SW 1271 (cell line): ENCODE data around the gene ATP6AP2.
"Not testable (repeated sequence)": the region's sequence is repeated elsewhere in the genome, so short reads cannot be mapped to it uniquely, and the experiment has no call there.

ENCODE experiments used
- DNase-seq, 2 experiments: peaks; one replicate each; lab custom pipeline; 2025; lab: John Stamatoyannopoulos, UW

Gene ATP6AP2

DNA sequence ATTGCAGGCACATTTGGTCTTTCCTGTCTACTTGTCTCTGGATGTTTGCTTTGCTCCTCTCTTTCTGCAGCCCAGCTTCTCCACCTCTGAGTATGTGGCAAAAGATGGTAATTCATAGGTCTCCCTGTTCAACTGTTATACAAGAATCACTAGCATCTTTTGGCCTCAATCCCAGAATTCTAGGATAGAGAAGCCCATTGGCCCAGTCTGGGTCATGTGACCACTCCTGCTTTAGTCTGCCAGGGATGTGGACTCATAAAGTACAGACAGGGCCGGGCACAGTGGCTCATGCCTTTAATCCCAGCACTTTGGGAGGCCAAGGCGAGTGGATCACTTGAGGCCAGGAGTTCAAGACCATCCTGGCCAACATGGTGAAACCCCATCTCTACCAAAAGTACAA lies 5.4 kb upstream of the ATP6AP2 start:
- DNase-seq: not testable (repeated sequence)

DNA sequence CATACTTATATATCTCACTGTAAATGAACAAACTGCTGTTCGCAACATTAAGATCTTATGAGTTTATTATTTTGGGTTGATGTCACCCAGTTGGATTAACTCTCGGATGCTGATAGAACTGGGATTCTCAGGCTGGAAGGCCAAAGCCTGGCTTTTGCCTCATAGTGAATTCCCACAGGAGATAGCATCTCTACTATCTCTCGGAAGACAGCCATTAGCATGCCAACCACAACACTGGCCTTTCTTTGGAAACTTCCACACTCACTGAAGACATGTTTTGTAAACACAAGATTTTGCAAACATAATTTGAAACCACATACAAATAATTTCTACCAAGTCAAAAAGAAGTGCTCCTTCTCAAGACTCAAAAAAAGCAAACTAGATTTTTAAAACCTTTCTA lies 4.5 kb upstream of the ATP6AP2 start:
- DNase-seq: no peak

DNA sequence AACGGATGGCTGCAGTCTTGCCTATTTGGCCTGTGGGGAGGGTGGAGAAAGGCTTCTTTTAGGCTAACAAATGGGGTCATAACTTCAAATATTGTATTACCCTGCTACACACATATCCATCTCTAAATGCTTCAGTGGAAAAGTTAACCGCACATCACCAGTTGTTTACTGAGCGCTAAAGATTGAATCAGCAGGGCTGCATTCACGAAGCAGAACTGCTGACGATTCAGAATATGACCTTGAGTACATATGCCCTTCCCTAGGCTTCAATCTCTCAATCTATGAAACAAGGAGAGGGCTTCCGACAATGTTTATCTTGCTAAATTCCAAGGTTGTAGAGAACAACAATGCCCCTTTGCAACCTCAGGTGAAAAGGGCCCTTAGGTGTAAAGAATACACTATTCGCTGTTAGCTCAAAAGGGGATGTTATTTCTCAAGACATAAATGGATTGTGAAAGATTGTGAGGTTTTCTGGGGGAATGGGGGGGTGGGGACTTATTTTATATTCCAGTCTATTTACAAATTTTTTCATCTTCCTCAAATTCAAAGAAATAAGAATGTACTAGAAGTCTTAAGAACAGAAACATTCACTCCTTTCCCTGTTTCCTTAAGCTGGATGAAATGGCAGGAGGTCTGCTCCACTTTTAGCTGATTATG lies 2.6 kb upstream of the ATP6AP2 start:
- DNase-seq: no peak

DNA sequence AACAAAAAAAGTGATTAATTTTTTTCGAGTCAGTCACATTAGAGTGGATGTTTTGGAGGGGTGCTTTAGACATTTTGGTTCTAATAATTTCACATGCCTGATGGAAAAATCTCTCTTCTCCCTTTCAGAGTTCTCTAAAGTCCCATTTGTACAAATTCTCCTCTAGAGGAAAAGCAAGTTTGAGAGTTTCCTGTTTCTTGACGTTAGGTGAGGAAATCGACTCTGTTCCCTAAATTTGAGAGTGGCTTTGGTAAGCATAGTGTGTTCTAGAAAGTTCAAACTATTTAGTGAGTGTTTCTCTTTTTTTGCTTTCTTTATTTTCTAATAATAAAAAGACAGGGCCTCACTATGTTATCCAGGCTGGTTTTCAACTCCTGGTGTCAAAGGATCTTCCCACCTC lies 1.6 kb upstream of the ATP6AP2 start:
- DNase-seq: no peak

- no peak for DNase-seq
Measured at GRCh38 chrX:40579900-40580536, 752 bp upstream of the ATP6AP2 start.

DNA sequence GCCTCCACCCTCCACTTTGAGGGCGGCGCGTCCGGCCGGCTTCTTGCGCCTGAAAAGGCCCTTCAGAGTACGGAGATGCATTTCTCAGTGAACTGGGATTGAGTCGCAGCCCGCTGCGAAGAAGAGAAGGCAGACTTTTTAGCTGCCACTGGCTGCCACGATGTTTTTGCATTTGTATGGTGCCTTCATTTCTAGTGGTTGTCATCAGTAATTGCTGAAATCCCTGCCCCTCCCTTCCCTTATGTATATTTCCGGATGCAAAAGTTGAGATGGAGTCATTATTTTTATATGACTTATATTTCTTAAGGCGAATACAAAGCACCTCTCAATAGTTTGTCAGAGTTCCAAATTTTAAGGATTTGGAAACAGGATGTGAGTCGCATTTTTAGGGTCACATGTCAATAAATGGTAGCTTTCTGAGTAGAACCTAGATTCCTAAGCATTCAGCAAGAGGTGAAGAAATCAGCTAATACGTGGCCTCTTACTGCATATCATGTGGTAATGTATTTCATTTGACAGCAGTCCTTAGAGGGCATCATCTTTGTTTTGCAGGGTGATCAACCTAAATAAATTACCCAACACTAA lies 658 bp downstream of the ATP6AP2 start:
- DNase-seq: no peak

GRCh38 chrX:40582178-40582577 lies 1.4 kb downstream of the ATP6AP2 start:
- not testable (repeated sequence) for DNase-seq

DNA sequence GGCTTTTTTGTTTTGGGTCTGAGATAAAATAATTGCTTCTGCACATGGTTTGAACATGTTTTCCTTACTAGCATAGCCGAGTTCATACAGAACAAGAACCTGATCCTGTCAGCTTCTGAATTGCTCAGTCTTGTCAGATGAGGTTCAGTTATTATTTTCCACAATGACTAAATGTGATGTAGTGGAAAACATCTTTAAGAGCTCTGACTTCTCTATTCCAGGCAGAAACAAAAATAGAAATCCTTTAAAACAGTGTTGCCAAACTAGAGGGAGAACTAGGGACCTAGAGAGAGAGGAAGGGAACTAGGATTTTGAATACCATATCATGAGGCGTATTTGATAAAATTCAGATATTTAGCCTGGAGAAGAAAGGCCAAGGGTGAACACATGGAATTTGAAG lies 2.0 kb downstream of the ATP6AP2 start:
- DNase-seq: no peak

DNA sequence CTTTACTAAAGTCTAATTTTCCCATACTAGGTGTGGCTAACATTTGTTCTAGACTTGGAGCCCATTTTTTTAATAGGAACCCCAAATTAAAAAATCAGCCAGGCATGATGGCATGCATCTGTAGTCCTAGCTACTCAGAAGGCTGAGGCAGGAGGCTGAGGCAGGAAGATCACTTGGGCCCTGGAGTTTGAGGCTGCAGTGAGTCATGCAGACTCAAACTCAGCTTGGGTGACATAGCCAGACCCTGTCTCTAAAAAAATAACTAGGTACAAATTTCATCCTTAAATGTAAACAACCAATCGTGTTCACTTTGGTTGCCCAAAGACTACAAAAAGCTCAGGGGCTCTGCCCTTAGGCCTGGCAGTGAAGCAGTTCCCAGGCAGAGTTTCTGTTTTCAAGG lies 6.9 kb downstream of the ATP6AP2 start:
- not testable (repeated sequence) for DNase-seq

DNA sequence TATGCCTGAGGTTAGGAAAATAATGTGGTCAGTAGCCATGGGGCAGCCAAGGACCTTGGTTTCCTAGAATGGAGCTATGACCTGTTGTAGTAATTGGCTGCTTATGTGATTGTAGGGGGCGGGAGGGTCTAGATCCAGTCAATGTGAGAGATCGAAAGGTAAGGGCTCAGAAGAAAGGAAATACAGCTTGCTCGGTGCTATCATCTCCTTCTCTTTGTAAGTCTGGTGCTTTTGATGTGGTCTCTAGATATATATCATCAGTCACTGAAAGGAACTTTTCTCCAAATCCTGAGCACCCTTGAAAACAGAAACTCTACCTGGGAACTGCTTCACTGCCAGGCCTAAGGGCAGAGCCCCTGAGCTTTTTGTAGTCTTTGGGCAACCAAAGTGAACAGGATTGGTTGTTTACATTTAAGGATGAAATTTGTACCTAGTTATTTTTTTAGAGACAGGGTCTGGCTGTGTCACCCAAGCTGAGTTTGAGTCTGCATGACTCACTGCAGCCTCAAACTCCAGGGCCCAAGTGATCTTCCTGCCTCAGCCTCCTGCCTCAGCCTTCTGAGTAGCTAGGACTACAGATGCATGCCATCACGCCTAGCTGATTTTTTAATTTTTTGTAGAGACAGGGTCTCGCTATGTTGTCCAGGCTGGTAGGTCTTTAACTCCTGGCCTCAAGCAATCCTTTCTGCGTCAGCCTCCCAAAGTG lies 9.0 kb downstream of the ATP6AP2 start:
- DNase-seq: not testable (repeated sequence)

DNA sequence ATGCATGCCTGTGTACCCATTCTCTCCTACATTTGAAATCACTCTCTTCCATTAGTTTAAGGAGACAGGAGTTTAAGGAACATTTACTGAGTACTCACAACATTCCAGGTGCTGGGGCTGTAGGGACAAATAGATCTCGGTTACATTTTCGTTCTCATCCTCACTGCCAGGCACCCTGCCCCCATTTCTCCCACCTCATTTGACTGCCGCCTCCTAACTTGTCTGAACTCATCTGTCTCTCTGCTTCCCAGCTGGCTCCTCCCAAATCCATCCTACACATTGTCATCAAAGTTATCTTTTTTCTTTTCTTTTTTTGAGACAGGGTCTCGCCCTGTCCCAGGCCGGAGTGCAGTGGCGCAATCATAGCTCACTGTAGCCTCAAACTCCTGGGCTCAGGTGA lies 22.7 kb downstream of the ATP6AP2 start:
- no peak for DNase-seq

GRCh38 chrX:40607381-40607780 lies 26.6 kb downstream of the ATP6AP2 start:
- DNase-seq: no peak

DNA sequence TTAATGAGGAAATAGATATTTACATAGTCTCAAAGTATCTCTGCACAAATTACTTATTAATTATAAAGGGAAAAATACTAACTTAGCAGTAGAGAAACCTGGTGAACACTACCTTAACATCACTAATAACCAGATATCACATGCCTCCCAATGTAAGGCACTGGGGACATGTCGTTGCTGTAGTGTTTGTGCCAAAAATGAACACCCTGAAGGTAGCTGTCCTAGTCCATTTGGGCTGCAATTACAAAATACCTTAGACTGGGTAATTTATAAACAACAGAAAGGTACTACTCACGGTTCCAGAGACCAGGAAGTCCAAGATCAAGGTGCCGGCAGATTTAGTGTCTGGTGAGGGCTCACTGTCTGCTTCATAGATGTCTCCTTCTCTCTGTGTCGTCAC lies 31.7 kb downstream of the ATP6AP2 start:
- no peak for DNase-seq

GRCh38 chrX:40615976-40616375 lies 35.2 kb downstream of the ATP6AP2 start:
- DNase-seq: no peak

DNA sequence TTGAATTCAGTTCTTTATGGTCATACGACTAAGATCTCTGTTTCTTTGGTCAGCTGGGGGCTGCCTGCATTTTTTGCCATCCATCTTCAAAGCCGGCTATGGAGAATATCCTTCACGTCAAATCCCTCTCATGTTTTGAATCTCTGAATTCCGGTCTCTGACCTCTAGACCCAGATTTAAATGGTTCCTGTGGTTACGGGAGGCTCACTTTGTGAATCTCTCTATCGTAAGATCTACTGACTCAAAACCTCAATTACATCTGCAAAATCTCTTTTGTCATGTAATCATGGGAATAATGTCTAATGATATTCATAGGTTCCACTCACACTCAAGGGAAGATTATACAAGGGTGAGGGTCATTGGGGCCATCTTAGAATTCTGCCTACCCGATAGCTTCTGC lies 36.8 kb downstream of the ATP6AP2 start:
- no peak for DNase-seq

DNA sequence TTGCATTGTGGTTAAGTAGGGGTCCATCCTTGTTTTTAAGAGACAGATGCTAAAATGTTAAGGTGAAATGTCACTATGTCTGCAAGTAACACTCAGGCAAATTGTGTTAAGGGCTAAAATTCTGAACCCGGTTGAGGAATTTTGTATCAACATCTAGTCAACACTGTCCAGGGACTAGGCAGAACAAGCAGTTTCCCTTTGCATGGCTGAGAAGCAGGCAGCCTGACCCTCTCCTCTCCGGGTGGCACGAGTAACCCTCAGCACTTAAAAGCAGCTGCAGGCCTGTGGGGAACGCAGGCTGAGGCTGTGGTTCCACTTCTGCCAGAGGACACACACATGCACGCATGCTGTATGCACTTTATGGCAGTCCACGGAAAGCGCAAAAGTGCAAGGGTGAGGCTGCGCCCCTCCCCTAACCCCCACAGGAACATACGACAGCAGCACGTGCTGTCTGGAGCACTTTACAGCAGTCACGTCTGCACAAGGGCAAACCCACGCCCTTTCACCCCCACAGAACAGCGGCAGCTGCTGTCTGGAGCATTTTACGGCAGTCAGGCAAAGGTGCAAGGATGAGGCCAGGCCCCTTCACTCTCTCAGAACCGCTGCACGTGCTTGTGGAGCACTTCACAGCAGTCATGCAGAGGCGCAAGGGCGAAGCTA lies 41.8 kb downstream of the ATP6AP2 start:
- no peak for DNase-seq

- DNase-seq: no peak
Measured at GRCh38 chrX:40623139-40623536, 42.4 kb downstream of the ATP6AP2 start, which contains the start of gene MPC1L. Gene MPC1L (plus strand): TSS chrX:40623428. CDS start chrX:40623566, 138 bp downstream.

GRCh38 chrX:40623665-40624064 lies 42.9 kb downstream of the ATP6AP2 start:
- DNase-seq: no peak

DNA sequence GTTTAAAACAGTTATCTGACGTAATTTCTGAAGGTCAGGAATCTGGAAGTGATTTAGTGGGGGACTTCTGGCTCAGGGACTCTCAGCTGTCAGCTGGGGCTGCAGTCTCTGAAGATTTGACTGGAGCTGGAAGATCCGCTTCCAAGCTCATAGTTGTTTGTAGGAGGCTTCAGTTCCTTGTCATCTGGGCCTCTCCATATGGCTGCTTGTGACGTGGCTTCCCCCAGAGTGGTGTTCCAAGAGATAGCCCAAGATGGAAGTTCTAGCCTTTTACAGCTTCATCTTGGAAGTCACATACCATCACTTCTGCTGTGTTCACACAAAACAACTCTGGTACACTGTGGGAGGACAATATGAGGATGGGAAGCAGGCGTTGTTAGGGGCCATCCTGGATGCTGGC lies 44.5 kb downstream of the ATP6AP2 start:
- DNase-seq: no peak

GRCh38 chrX:40628506-40628905 lies 47.7 kb downstream of the ATP6AP2 start:
- no peak for DNase-seq

DNA sequence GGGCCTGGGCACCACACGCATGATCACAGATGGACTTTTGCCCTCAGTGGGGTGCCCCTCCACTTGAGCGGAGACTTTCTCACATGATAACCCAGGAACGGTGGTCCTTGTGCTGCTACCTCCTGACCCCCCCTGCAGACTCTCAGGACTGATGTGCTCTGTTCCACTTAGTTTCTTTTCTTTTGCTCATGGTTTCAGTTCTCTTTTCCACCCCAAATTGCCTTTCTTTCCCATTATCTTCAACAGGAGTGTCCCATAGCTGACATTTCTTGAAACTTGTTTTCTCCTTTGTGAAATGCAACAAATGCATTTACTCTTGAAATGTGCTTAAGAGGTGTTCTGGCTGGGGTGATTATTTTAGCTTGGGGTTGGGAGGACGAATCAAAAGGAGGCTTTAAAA lies 51.4 kb downstream of the ATP6AP2 start:
- DNase-seq: no peak

GRCh38 chrX:40637687-40638086 lies 56.9 kb downstream of the ATP6AP2 start:
- no peak for DNase-seq
